Kidney (tissue), 14 donors: Measurements from ENCODE around the gene NINJ2. TPM values are rescaled to one million over a fixed set of nuclear protein-coding genes. Genes with fewer than 3 reads are reported as not detected.

Experiments used
- DNase-seq, 5 donors: peaks; one replicate each; pipeline ENCODE4 v3.0.0-alpha.2; 2013 to 2020
- FAIRE-seq: peaks from 2 replicates; lab custom pipeline; 2012; peaks lifted over from hg19 to GRCh38; lab: Jason Lieb, UNC
- H3K27ac ChIP-seq, 2 donors: one replicate each; pipeline ENCODE4 v1.7.0; 2013; ENCODE audit warnings: low read depth in 2 of 2, low read length in 2 of 2, inconsistent platforms in 1 of 2
- H3K27me3 ChIP-seq: one replicate; pipeline ENCODE4 v1.7.1; 2013; ENCODE audit warnings: low read length, inconsistent platforms; ENCODE audit not compliant: control insufficient read depth, insufficient read depth
- H3K36me3 ChIP-seq, 3 donors: one replicate each; pipeline versions ENCODE4 v1.7.0 to v1.7.1; 2013; ENCODE audit warnings: low read length in 3 of 3, control low read depth in 1 of 3, inconsistent platforms in 1 of 3; ENCODE audit not compliant: insufficient read depth in 3 of 3, control insufficient read depth in 2 of 3
- H3K4me1 ChIP-seq, 3 donors: one replicate each; pipeline versions ENCODE4 v1.7.0 to v1.7.1; 2013; ENCODE audit warnings: low read length in 3 of 3, inconsistent platforms in 1 of 3, low read depth in 1 of 3; ENCODE audit not compliant: control insufficient read depth in 2 of 3, insufficient read depth in 2 of 3
- H3K4me3 ChIP-seq, 3 donors: one replicate each; pipeline versions ENCODE4 v1.7.0 to v1.8.1; 2013; ENCODE audit warnings: low read length in 3 of 3, control low read depth in 1 of 3, inconsistent platforms in 1 of 3
- H3K9ac ChIP-seq, 3 donors: one replicate each; pipeline versions ENCODE4 v1.7.0 to v1.7.1; 2013; ENCODE audit warnings: low read length in 3 of 3, control low read depth in 1 of 3, inconsistent platforms in 1 of 3
- H3K9me3 ChIP-seq, 3 donors: one replicate each; pipeline versions ENCODE4 v1.7.0 to v1.7.1; 2013; ENCODE audit warnings: low read length in 3 of 3, control low read depth in 1 of 3, inconsistent platforms in 1 of 3; ENCODE audit not compliant: control insufficient read depth in 2 of 3, insufficient read depth in 1 of 3
- CTCF ChIP-seq: IDR thresholded peaks from 3 replicates; pipeline ENCODE4 v1.5.1; 2012; ENCODE audit warnings: mild to moderate bottlenecking, moderate library complexity, borderline replicate concordance; ENCODE audit not compliant: insufficient read depth; ENCODE audit errors: extremely low read depth
- intact Hi-C: fragments of 100-400 bp; cut with DNase I; formaldehyde crosslinking; loops from one replicate; pipeline ENCODE4 v1.11.1; 2022
- polyA plus RNA-seq: library from polyadenylated mRNA; stranded (reverse); fragments of 350-450 nt; fragmentation: Illumina TruSeq; extraction: RNeasy Lipid Tissue Mini Kit (QIAGEN cat#74804); gene quantifications from one replicate; pipeline ENCODE4 v1.2.3, GENCODE V29; 2014; ENCODE audit warnings: low read depth, low replicate concordance; ENCODE audit not compliant: insufficient read depth
- total RNA-seq: library from RNA; stranded (reverse); fragmentation: NEBNext Ultra II Directional; extraction: Animal tissue kit (Norgen Biotek cat#: 25700); gene quantifications from one replicate; pipeline ENCODE4 v1.2.1, GENCODE V29; 2021
- donor health status: control.
- donor health status: control.
- donor health status: control.
- donor health status: control.
- donor health status: control.
- donor health status: DM: yes; HTN: yes; CAD: no.
- donor health status: Normal renal cell carcinoma (clear cell type).

Gene NINJ2
- total and polyA plus RNA-seq, 2 donors from 2014 or later = 0.69 to 2.8 TPM

DNA sequence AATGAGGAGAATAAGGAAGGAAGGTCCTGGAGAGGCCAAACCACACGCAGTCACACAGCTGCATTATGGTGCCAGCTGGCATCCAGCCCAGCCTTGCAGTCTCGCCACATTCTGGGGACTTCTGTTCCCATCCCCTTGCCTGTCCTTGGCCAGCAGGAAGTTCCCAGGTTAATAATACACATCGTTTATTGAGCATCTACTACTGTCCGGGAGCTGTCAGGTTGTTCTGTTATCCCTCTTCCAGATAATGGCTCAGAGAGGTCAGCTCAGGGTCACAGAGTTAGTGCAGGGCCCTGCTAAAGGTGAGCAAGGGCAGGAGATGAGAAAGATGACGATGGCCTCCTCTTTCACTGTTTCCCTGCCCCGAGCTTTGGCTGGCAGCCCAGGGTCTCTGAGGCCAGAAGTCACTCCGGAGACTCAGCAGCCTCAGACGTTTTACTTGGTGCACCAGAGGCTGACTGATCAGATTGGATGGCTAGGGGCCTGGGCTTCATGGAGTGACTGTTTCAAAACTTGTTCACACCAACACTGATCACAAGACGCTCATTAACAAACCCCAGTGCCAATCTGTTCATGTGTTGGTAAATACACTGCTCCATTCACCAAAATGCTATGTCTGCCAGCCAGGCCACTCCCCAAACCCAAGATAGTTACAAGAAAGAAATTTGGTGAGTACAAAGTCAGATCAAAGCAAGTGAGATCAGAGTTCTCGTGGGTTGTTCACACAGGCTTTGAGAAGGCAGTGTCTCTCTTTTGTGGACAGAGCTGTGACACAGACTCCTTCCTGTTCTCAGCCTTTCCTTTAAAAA, 124.3 kb downstream of the NINJ2 start:
- Histone ChIP-seq H3K9ac (no peak overlapping the region), H3K4me1 (peaks cover 0 to 5% (median 0%) of the 10 kb centered on the region in 3 donors), H3K27me3 (no peaks in the 10 kb centered on the region), H3K36me3 (no peaks in the 10 kb centered on the region), H3K27ac (no peak overlapping the region), H3K9me3 (no peaks in the 10 kb centered on the region), H3K4me3 (no peak overlapping the region)
- FAIRE-seq (no peak), DNase-seq (peak in 2 of 5 donors; percentile 50 to 52)
- intact Hi-C loops = no loop called here
- no peak for TF ChIP-seq CTCF

DNA sequence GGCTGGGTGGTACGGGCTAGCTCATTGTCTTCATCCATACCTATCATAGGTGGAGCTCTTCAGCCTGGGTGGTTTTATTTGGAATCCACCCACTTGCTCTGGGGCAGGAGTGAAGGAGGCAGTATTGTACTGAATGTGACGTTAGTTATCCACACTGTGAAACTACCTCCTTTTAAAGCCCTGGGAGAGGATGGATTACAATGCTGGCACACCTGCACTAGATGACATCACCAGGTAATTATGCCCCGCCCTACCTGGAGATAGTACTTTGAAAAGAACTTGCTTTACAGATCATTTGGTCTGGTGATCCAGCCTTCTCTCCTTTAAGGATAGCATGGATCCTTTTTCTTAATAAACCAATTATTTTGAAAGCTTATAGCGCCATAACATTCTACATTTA, 125.5 kb downstream of the NINJ2 start:
- H3K4me1 ChIP-seq = peaks cover 0 to 5% (median 0%) of the 10 kb centered on the region in 3 donors
- FAIRE-seq = no peak

DNA sequence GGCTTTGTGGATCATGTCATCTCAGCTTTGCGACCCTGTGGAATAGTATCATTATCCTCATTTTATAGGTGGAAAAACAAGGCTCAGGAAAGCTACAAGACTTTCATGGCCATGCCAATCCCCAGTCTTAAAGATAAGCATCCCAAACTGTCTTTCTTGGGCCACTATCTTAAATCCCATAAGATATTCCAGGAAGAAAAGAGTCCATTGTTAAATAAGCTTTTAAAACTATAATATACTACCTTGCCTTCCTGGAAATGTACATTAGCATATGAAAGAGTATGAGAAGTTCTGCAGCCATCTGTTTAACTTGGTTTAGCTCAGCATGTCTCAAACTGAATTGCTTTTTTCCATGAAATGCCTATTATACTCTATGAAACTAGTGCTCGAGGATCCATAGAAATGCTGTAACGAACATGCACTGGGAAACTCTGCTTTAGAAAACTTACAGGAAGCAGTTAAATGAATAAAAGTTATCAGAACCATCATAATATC, 126.4 kb downstream of the NINJ2 start:
- intact Hi-C loops = no loop called here
- no peaks in the 10 kb centered on the region for H3K27me3 ChIP-seq
- H3K9ac ChIP-seq = no peak overlapping the region
- no peak for FAIRE-seq
- no peak for TF ChIP-seq CTCF
- no peaks in the 10 kb centered on the region for H3K36me3 ChIP-seq
- no peak for DNase-seq
- no peak overlapping the region for H3K27ac ChIP-seq
- H3K9me3 ChIP-seq = peaks cover 0 to 6% (median 0%) of the 10 kb centered on the region in 3 donors
- H3K4me3 ChIP-seq = no peak overlapping the region
- peaks cover 0 to 5% (median 0%) of the 10 kb centered on the region in 3 donors for H3K4me1 ChIP-seq

More for the DNA sequence above, 125.5 kb downstream of the NINJ2 start:
- Histone ChIP-seq H3K9me3 (no peaks in the 10 kb centered on the region), H3K27me3 (no peaks in the 10 kb centered on the region), H3K27ac (no peak overlapping the region), H3K9ac (no peak overlapping the region), H3K36me3 (no peaks in the 10 kb centered on the region), H3K4me3 (no peak overlapping the region)
- TF ChIP-seq CTCF = no peak
- intact Hi-C loops = no loop called here
- no peak for DNase-seq
